Gastroesophageal sphincter (tissue), 4 donors: ENCODE measurements around the gene ZNF215. TPM values are rescaled to one million over a fixed set of nuclear protein-coding genes. Genes with fewer than 3 reads are reported as not detected.

Experiments used
- ATAC-seq: fragments of 150-250 bp; one replicate; pipeline ENCODE4 v1.9.1; 2016; ENCODE audit warnings: mild to moderate bottlenecking, moderate library complexity
- H3K27ac ChIP-seq, 4 donors: fragments of 200-600 bp; sonication (generic) in 3 of 4; 1 replicate in 3 of 4; 2 replicates in 1 of 4; pipeline ENCODE4 v1.5.1; 2016 to 2019
- H3K27me3 ChIP-seq: fragments of 200-600 bp; sonication (generic); one replicate; pipeline ENCODE4 v1.5.1; 2019
- H3K36me3 ChIP-seq, 2 donors: fragments of 200-600 bp; sonication (generic); one replicate each; pipeline ENCODE4 v1.5.1; 2019; ENCODE audit warnings: control low read depth in 1 of 2
- H3K4me1 ChIP-seq, 3 donors: fragments of 200-600 bp; sonication (generic); 1 replicate in 2 of 3; 2 replicates in 1 of 3; pipeline ENCODE4 v1.5.1; 2016 to 2019; ENCODE audit warnings: control low read depth in 2 of 3
- H3K4me3 ChIP-seq, 2 donors: fragments of 200-600 bp; sonication (generic); one replicate each; pipeline ENCODE4 v1.5.1; 2019; ENCODE audit warnings: mild to moderate bottlenecking in 1 of 2, moderate library complexity in 1 of 2
- H3K9me3 ChIP-seq, 3 donors: fragments of 200-600 bp; sonication (generic); one replicate each; pipeline ENCODE4 v1.5.1; 2017 to 2019; ENCODE audit warnings: control low read depth in 2 of 3
- EP300 ChIP-seq: sonication (generic); formaldehyde crosslinking; IDR thresholded peaks from one replicate; pipeline ENCODE4 v1.6.1; 2017; ENCODE audit warnings: antibody characterized with exemption, mild to moderate bottlenecking
- POLR2A ChIP-seq, 2 donors: fragments of 450-650 bp; IDR thresholded peaks; one replicate each; pipeline ENCODE4 v1.6.1; 2017; ENCODE audit warnings: antibody characterized with exemption in 2 of 2, mild to moderate bottlenecking in 2 of 2, moderate library complexity in 1 of 2
- POLR2AphosphoS5 ChIP-seq: sonication (generic); formaldehyde crosslinking; IDR thresholded peaks from one replicate; pipeline ENCODE4 v1.6.1; 2017; ENCODE audit warnings: antibody characterized with exemption
- WGBS, 2 donors: methylation state at CpG; one replicate each; pipeline ENCODE4 v1.1.5; 2018; ENCODE audit warnings: low coverage in 1 of 2; 5-methylcytosine and 5-hydroxymethylcytosine counted together
- total RNA-seq, 4 donors: library from RNA; depleted of rRNA; stranded (reverse); fragments of >200 nt; gene quantifications; one replicate each; pipeline ENCODE4 v1.1.0, GENCODE V29; 2016
- TF ChIP-seq, protein P1 (sequence below), 4 experiments: fragments of 200-600 bp in 2 of 4; fragments of 450-650 bp in 2 of 4; sonication (generic) in 1 of 4; IDR thresholded peaks; one replicate each; pipeline ENCODE4 v1.5.1; 2017 to 2019; ENCODE audit warnings: antibody characterized with exemption in 4 of 4, mild to moderate bottlenecking in 2 of 4, moderate library complexity in 2 of 4

ZNF215 gene
- total RNA-seq, 4 donors from 2014 or later: 0.20 to 0.54 (median 0.36) TPM

DNA sequence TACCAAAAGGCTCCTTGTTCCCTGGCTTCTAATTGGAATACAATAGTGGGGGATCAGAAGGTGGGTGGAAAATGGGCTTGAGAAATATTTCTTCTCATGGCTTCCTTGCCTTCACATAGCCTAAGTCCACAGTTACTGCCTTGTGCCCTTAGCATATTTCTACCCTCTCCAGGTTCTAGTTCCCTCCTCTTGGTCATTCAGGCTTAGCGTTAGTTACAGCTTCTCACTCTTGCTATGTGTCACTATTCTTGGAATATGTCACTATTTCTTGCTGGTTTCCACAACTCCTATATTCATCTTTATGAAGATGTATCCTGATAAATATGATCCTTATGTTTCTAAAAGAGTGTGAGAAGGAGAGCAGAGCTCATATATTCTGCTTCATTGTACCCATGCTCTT is 36.4 kb upstream of the ZNF215 start:
- no peak overlapping the region for H3K4me3 ChIP-seq
- H3K4me1 ChIP-seq: no peaks in the 10 kb centered on the region
- H3K27me3 ChIP-seq: no peaks in the 10 kb centered on the region
- no peaks in the 10 kb centered on the region for H3K36me3 ChIP-seq
- peaks cover 0 to 4% (median 0%) of the 10 kb centered on the region in 3 donors for H3K9me3 ChIP-seq
- TF ChIP-seq EP300: no peak
- TF ChIP-seq, protein P1, sequence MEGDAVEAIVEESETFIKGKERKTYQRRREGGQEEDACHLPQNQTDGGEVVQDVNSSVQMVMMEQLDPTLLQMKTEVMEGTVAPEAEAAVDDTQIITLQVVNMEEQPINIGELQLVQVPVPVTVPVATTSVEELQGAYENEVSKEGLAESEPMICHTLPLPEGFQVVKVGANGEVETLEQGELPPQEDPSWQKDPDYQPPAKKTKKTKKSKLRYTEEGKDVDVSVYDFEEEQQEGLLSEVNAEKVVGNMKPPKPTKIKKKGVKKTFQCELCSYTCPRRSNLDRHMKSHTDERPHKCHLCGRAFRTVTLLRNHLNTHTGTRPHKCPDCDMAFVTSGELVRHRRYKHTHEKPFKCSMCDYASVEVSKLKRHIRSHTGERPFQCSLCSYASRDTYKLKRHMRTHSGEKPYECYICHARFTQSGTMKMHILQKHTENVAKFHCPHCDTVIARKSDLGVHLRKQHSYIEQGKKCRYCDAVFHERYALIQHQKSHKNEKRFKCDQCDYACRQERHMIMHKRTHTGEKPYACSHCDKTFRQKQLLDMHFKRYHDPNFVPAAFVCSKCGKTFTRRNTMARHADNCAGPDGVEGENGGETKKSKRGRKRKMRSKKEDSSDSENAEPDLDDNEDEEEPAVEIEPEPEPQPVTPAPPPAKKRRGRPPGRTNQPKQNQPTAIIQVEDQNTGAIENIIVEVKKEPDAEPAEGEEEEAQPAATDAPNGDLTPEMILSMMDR (IDR thresholded peaks at IDR 0.05): no peak
- TF ChIP-seq POLR2A (IDR thresholded peaks at IDR 0.05): no peak
- TF ChIP-seq POLR2AphosphoS5: no peak
- no peak for ATAC-seq
- WGBS, 2 donors: 91% methylated on average over 1 of the region's 1 CpG; no CpG with 5 or more reads in 1 of the 2 donors
- H3K27ac ChIP-seq: no peak overlapping the region

DNA sequence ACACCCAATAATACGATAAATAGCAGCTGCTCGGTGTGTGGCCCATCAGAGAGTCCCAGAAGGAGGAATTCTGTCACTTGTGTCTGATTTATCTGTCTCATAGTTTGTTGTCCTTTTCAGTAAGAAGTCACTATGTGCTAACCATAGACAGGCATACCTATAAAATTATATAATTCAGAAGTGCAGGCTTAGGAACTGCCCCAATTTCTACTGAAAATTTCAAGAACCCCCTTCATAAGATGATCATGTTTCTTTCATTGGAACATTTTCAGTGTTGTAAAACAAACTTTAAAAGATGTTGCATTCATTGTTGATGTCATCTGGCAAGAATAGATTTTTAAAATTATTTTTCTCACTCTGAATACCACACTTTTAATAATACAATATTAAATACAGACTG is 33.8 kb upstream of the ZNF215 start, which contains the start of gene OR2D2:
TSS of gene OR2D2 (minus strand) at position 101 of the 400 bp plus-strand sequence. CDS start at position 101, 0 bp downstream.
- TF ChIP-seq, protein P1 (IDR thresholded peaks at IDR 0.05): no peak
- TF ChIP-seq EP300 (no peak), POLR2AphosphoS5 (no peak), POLR2A (IDR thresholded peaks at IDR 0.05) (no peak)
- no peaks in the 10 kb centered on the region for H3K4me1 ChIP-seq
- H3K9me3 ChIP-seq: peaks cover 0 to 4% (median 0%) of the 10 kb centered on the region in 3 donors
- no peak within 1 kb of the TSS for H3K4me3 ChIP-seq
- H3K36me3 ChIP-seq: no peaks in the 10 kb centered on the region
- ATAC-seq: no peak
- H3K27me3 ChIP-seq: no peaks in the 10 kb centered on the region
- H3K27ac ChIP-seq: no peak within 1 kb of the TSS
- WGBS, 2 donors: 71 to 74% methylated on average over 2 of the region's 2 CpGs

DNA sequence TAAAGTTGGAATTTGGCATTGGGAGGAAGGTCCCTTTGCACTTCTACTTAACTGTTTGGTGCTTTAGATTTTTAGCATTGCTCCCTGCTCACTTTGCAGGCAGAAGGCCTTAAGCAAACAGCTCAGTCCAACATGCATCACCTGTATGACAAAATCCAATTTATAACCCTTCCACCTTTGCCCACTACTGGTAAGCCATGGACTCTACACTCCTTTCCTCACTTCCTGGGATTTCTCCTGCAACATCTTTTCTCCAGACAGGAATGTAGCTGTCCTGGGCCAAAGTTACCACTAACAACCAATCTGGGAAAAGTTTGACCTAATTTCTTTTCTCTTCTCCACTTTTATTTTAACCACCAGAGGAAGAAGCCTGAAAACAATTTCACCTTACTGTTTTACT is 32.1 kb upstream of the ZNF215 start:
- Histone ChIP-seq H3K36me3 (no peaks in the 10 kb centered on the region), H3K4me3 (no peak overlapping the region), H3K9me3 (no peaks in the 10 kb centered on the region), H3K27ac (no peak overlapping the region), H3K4me1 (no peaks in the 10 kb centered on the region), H3K27me3 (no peaks in the 10 kb centered on the region)
- no peak for ATAC-seq
- TF ChIP-seq POLR2A (IDR thresholded peaks at IDR 0.05): no peak
- no peak for TF ChIP-seq EP300
- no peak for TF ChIP-seq POLR2AphosphoS5
- TF ChIP-seq, protein P1 (IDR thresholded peaks at IDR 0.05): no peak

DNA sequence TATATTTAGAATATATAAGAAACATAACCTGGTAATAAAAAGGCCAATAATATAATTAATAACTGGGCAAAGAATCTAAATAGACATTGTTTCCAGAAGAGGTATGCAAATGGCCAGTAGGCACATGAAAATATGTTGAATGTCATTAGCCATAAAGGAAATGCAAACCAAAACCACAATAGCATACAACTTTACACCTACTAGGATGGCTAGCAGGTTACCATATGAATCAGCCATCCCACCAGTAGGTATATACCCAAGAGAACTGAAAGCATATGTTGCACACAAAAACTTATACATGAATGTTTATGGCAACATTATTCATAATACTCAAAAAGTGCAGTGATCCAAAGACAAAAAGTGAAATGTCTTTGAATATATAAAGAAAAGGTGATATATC is 31.2 kb upstream of the ZNF215 start:
- TF ChIP-seq POLR2A (IDR thresholded peaks at IDR 0.05): no peak
- no peak for TF ChIP-seq POLR2AphosphoS5
- no peak for TF ChIP-seq EP300
- TF ChIP-seq, protein P1 (IDR thresholded peaks at IDR 0.05): no peak
- H3K27me3 ChIP-seq: no peaks in the 10 kb centered on the region
- H3K4me3 ChIP-seq: no peak overlapping the region
- no peaks in the 10 kb centered on the region for H3K9me3 ChIP-seq
- H3K36me3 ChIP-seq: no peaks in the 10 kb centered on the region
- H3K27ac ChIP-seq: no peak overlapping the region
- no peak for ATAC-seq
- no peaks in the 10 kb centered on the region for H3K4me1 ChIP-seq

DNA sequence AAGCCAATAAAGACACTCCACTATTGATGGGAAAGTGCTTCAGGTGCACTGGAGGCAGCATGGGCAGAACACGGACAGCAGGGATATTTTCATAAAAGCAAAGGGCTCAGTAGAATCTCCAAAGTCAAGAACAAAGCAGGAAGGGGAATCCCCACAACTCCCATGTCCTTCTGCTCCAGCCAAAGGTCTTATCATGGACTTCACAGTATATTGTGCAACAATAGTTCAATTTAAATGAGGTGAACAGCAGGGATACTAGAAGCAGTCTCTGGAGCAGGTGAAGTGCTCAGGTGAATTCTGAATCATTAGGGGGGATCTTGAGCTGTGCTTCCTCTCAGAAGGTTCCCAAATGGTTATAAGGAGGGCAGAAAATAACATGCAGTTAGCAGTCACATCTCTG is 27.3 kb upstream of the ZNF215 start:
- Histone ChIP-seq H3K27ac (no peak overlapping the region), H3K4me1 (no peaks in the 10 kb centered on the region), H3K4me3 (no peak overlapping the region), H3K36me3 (no peaks in the 10 kb centered on the region), H3K9me3 (no peaks in the 10 kb centered on the region), H3K27me3 (no peaks in the 10 kb centered on the region)
- TF ChIP-seq POLR2A (IDR thresholded peaks at IDR 0.05) (no peak), POLR2AphosphoS5 (no peak), EP300 (no peak)
- TF ChIP-seq, protein P1 (IDR thresholded peaks at IDR 0.05): no peak
- ATAC-seq: no peak
- WGBS, 2 donors: 40 to 63% methylated on average over 1 of the region's 1 CpG
